SH-SY5Y (cell line): ENCODE results near the gene EML1.

Source experiments
- GATA2 ChIP-seq: IDR thresholded peaks from 2 replicates; pipeline ENCODE4 v1.6.1; 2011; ENCODE audit warnings: mild to moderate bottlenecking, low read depth, low read length
- GATA3 ChIP-seq: IDR thresholded peaks from 2 replicates; pipeline ENCODE4 v1.6.1; 2011; ENCODE audit warnings: low read depth, mild to moderate bottlenecking, low read length, moderate library complexity

GRCh38 chr14:99768381-99768780 lies 24.8 kb upstream of the EML1 start:
- TF ChIP-seq GATA3: no peak
- no peak for TF ChIP-seq GATA2
